GM23338 (cell line): ENCODE results near the gene IL10. TPM values are rescaled to one million over a fixed set of nuclear protein-coding genes. Genes with fewer than 3 reads are reported as not detected.

Experiments used
- EZH2 ChIP-seq: fragments of 200-600 bp; sonication (generic); IDR thresholded peaks from one replicate; pipeline ENCODE4 v1.8.0; 2017; ENCODE audit warnings: antibody characterized with exemption, mild to moderate bottlenecking, low read depth; ENCODE audit not compliant: unreplicated experiment
- EZH2phosphoT487 ChIP-seq: fragments of 200-600 bp; sonication (generic); IDR thresholded peaks from one replicate; pipeline ENCODE4 v1.8.1; 2018; ENCODE audit warnings: antibody characterized with exemption; ENCODE audit not compliant: unreplicated experiment
- JUNB ChIP-seq: IDR thresholded peaks from one replicate; pipeline ENCODE4 v1.6.1; 2016; ENCODE audit warnings: antibody characterized with exemption; ENCODE audit not compliant: unreplicated experiment
- NANOG ChIP-seq: IDR thresholded peaks from 2 replicates; pipeline ENCODE4 v1.6.1; 2016; ENCODE audit warnings: antibody characterized with exemption, borderline replicate concordance
- POLR2AphosphoS5 ChIP-seq: IDR thresholded peaks from 2 replicates; pipeline ENCODE4 v1.6.1; 2016; ENCODE audit warnings: antibody characterized with exemption, low read depth
- REST ChIP-seq: IDR thresholded peaks from one replicate; pipeline ENCODE4 v1.6.1; 2018; ENCODE audit warnings: antibody characterized with exemption; ENCODE audit not compliant: unreplicated experiment
- ZNF114 ChIP-seq: fragments of 250-450 bp; sonication (Bioruptor Pico); IDR thresholded peaks from 2 replicates; pipeline ENCODE4 v1.5.0; 2020; ENCODE audit warnings: mild to moderate bottlenecking, moderate library complexity
- ZNF331 ChIP-seq: fragments of 250-450 bp; sonication (Bioruptor Pico); IDR thresholded peaks from 2 replicates; pipeline ENCODE4 v1.5.0; 2020; ENCODE audit warnings: low read depth, mild to moderate bottlenecking, moderate library complexity
- ZNF462 ChIP-seq: fragments of 250-450 bp; sonication (Bioruptor Pico); IDR thresholded peaks from 2 replicates; pipeline ENCODE4 v1.5.0; 2020; ENCODE audit warnings: mild to moderate bottlenecking, moderate library complexity
- polyA plus RNA-seq: library from polyadenylated mRNA; unstranded; fragments of >200 nt; fragmentation: Nextera tagmentation; extraction: Ambion mirVana; gene quantifications from 2 replicates; pipeline ENCODE4 v1.2.1, GENCODE V29; 2016
- total RNA-seq: library from RNA; depleted of rRNA; stranded (reverse); fragments of >200 nt; shearing (Covaris generic); gene quantifications from 2 replicates; pipeline ENCODE4 v1.2.3, GENCODE V29; 2014

IL10 gene
- total and polyA plus RNA-seq, 2 experiments from 2014 or later = not detected

GRCh38 chr1:206737729-206738201 lies 34.5 kb downstream of the IL10 start (continued):
- TF ChIP-seq ZNF462 (no peak), EZH2 (no peak), ZNF114 (CRISPR knock-in tag) (no peak), REST (no peak), POLR2AphosphoS5 (no peak), EZH2phosphoT487 (no peak), JUNB (no peak), NANOG (no peak), ZNF331 (CRISPR knock-in tag) (no peak)
